Glomerular visceral epithelial cell (primary cell): ENCODE data around the gene RBM19.
A peak's percentile ranks its signal among the peaks of the same experiment; 100 is the strongest.
"Not testable (repeated sequence)": the region's sequence is repeated elsewhere in the genome, so short reads cannot be mapped to it uniquely, and the experiment has no call there.

ENCODE experiments used
- DNase-seq: peaks from one replicate; pipeline ENCODE4 v3.0.0-alpha.2; 2016; ENCODE audit errors: extremely low spot score

Gene RBM19, protein sequence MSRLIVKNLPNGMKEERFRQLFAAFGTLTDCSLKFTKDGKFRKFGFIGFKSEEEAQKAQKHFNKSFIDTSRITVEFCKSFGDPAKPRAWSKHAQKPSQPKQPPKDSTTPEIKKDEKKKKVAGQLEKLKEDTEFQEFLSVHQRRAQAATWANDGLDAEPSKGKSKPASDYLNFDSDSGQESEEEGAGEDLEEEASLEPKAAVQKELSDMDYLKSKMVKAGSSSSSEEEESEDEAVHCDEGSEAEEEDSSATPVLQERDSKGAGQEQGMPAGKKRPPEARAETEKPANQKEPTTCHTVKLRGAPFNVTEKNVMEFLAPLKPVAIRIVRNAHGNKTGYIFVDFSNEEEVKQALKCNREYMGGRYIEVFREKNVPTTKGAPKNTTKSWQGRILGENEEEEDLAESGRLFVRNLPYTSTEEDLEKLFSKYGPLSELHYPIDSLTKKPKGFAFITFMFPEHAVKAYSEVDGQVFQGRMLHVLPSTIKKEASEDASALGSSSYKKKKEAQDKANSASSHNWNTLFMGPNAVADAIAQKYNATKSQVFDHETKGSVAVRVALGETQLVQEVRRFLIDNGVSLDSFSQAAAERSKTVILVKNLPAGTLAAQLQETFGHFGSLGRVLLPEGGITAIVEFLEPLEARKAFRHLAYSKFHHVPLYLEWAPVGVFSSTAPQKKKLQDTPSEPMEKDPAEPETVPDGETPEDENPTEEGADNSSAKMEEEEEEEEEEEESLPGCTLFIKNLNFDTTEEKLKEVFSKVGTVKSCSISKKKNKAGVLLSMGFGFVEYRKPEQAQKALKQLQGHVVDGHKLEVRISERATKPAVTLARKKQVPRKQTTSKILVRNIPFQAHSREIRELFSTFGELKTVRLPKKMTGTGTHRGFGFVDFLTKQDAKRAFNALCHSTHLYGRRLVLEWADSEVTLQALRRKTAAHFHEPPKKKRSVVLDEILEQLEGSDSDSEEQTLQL

DNA sequence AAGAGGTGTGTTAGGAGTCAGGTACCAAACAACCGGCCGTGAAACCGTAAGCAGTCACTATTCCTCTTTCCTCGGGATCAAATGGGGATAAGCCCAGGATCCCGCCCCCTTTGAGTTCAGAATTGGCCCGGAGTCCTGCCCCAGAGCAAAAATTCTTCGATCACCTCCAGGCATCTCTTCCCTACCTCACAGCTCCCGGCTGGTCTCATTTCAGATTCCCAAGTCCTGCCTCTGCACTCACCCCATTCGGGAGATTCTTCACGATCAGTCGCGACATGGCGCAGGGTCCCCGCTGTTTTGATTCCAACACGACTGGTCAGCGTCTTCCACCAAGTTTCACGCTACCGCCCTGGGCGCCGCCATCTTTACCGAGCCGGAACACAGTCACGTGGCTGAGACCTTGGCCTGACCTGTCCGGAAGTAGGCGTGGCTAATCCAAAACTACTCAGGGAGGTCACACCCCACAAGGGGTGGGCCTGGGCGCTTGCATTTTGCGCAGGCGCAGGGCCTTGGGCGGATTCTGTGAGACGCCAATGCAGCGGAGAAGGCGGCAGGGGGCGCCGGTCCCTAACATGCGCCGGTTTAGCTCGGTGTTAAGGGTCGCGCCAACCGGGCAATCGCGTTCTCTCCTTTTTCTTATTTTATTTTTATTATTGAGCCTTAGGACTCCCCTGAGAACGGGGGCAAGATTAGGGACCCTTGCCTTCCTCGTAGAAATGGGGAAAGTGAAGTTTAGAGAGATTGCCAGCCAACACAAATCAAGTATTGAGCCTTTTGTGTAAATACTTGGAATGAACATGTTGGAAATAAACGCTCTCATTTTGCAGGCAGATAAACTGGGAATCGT lies at the start of gene RBM19:
Gene RBM19, minus strand, starts transcription at position 375 of the 847 bp plus-strand sequence. Its CDS starts 98 bp downstream, at position 277.
- peak; percentile 97 for DNase-seq

DNA sequence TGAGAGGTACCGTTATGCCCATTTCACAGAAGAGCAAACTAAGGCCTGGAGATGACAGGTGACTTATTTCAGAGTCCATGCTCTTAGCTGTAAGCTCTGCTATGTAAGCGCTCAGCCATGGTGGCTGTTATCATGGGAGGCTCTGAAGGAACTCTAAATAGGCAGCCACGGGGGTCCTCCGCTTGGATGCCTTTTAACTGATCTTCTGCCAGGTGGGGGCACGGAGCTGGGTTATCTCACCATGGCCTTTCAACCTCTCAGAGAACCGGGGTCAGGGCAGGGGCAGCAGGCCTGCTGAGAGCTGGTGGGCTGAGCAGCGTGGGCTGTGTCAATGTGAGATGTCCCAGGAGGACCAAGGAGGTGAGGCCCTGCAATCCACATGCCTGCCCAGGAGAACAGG lies 49.7 kb upstream of the RBM19 start:
- no peak for DNase-seq

DNA sequence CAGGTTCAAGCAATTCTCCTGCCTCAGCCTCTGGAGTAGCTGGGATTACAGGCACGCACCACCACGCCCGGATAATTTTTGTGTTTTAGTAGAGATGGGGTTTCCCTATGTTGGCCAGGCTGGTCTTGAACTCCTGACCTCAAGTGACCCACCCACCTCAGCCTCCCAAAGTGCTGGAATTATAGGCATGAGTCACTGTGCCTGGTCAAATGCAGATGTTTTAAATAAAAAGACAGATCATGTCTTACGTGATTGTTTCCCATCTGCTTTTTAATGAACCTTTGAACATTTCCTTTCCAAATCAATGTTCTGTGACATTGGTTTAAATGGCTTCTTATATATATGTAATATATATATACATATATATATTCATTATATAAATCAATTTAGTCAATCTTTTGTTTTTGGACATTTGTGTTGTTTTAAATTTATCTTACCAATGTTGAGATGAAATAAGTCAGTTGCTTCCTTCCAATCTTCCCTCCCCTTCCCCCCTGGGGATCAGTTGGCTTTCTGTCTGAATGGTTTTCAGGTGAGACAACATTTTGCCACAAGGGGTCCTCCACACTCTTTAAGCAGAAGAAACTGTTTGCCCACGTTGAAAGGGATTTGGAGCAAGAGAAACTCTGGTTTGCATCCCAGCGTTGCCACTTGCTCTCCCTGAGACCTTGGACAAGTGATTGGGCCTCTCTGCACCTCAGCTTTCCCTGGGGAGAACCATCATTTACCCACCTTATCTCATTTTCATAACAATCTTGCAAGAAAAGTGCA lies 47.6 kb upstream of the RBM19 start:
- no peak for DNase-seq

DNA sequence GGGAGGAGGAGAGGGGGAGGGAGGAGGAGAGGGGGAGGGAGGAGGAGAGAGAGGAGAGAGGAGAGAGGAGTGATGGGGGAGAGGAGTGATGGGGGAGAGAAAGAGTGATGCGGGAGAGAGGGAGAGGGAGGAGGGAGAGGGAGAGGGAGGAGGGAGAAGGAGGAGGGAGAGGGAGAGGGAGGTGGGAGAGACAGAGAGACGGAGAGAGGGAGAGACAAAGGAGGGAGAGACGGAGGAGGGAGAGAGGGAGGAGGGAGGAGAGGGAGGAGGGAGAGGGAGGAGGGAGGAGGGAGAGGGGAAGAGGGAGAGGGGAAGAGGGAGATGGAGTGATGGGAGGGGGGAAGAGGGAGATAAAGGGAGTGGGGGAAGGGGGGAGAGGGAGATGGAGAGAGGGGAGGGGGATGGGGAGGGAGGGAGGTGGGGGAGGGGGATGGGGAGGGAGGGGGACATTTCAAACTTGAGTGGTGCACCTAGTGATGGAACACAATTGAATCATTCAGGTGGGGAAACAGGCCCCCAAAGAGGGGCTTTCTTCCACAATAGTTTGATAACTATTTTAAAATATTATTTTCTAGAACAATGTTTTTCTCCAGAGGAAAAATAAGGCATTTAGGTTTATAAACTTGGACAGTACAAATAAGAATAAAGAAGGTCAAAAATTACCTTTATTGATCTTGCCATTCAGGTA lies 46.8 kb upstream of the RBM19 start:
- no peak for DNase-seq

DNA sequence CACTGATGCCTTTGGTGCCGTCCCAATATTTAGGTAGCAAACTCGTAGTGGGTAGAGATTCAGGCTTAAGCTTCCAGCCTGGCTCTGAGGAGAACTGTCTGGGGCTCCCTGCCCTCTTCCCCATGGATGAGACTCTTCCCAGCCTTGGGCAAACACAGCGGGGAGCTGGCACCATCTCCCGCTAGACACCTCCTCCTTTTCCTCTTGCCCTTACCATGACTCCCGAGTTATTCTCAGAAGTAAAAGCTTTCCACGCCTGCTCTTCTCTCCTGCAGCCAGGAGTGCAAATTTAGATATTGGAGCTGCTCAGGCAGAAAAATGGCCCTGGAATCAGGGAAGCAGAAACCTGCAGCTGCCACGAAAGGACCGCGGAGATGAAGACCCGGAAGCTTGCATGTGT lies 45.6 kb upstream of the RBM19 start:
- no peak for DNase-seq

DNA sequence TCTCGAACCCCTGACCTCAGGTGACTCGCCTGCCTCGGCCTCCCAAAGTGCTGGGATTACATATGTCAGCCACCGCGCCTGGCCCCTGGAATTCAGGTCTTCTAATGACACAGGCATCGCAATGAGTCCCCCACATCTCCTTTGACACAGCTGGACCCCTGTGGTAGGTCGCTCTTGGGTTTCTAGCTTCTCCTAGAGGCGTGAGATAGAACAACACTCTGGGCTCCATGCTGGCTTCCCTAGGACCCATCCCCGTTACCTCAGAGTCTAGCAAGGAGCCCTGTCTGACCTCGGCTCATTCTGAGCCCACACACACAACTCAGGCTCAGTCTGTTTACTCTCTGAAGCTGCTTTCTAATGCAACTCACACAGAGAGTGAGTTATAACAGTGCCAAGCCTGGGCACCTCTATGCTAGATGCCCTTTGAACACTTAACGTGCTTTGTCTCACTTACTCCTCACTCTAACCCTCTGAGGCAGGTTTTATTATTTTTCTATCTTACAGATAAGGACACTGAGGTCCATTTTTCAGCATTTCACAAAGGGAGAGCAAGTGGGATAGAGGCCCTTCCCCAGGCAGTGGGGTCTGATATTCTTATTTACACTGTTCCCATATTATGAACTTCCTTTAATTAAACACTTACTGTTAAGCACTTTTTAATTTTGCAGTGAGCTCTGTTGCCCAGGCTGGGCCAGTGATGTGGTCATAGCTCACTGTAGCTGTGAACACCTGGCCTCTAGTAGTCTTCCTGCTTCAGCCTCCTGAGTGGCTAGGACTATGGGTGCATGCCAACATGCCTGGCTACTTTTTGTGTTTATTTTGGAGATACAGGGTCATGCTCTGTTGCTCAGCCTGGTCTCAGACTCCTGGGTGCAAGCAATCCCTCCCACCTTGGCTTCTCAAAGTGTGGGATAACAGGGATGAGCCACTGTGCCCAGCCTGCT lies 40.6 kb upstream of the RBM19 start:
- no peak for DNase-seq

DNA sequence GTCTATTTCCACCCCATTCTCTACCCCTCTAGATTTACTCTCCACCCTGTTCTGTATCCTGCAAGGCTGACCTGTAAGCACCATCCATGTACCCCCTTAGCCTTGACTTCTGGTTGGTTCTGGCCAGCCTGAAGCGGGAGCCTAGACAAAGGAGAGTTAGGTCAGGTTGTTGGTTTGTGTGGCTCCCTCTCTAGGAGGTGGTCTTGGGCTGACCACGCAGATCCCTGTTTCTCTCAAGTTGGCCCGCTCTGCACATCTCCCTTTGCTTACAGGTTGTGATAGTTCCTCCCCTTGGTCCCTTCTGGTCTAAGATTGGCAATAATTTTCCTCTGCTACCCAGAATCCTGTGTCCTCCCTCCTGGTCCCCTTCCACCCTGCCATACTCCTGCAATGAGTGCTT lies 38.3 kb upstream of the RBM19 start:
- no peak for DNase-seq

DNA sequence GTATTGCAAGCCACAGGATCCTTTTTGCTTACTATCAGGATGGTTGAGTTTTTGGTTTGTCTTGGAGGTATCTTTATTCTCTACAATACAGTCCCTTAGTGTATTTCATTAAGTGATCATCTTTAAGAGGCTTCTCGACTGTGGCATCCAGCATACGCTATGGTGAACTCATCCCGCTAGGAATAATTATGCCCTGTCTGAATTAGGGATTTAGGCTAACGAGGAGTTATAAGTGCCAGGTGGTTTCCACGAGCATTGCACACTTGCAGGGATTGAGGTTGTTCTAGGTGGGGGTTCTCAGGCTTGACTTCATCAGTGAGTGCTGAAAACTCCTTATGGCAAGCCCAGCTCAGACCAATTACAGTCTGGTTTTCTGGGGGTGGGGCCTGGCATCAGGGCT lies 37.2 kb upstream of the RBM19 start:
- no peak for DNase-seq

DNA sequence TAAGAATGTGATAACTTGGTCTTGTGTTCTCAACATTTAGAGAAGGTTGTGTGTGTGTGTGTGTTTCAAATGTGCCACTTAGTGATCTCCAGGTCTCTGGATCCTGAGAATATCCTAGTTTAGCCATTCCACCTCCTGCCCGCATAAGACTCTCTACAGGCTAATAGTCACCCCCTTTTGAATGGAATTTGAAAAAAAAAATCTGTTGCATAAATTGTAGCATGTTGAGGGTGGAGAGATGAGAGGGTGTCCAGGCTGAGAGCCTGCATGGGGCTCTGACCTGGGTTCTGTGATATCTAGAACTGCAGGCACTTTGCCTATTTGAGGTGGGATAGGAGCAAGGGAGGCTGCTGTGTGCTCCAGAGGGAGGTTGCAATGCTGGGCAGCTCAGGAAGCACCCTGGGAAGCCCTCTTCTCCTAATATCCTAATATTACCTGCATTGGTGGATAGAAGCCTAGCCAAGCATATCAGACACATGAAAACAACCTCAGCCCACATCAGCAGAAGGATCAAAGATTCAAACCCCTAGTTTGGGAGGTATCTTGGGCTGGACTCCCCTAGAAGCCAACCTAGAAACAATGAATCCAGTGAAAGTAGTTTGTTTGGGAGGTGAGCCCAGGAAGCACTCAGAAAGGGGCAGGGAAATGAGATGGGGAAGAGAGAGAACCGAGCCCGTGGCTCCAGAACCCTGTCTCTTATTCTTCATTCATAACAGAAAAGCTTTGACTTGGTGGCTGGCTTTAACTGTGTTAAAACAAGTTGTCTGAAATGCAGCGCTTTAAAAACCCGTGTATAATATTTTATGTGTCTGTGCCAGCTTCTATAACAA lies 35.6 kb upstream of the RBM19 start:
- DNase-seq: no peak

DNA sequence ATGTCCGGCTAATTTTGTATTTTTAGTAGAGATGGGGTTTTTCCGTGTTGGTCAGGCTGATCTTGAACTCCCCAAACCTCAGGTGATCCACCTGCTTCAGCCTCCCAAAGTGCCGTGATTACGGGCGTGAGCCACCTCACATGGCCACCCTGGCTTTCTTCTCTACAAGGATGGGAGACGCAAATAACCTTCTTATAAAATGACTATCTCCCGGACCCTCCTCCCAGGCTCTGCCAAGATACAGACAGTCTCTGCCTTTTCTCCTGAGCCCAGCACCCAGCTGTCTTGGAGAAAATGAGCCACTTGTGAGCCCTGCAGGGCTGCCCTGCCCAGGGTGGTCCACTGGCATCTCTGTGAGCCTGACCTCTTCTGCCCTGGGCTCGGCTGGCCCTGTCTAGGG lies 34.7 kb upstream of the RBM19 start:
- DNase-seq: no peak

DNA sequence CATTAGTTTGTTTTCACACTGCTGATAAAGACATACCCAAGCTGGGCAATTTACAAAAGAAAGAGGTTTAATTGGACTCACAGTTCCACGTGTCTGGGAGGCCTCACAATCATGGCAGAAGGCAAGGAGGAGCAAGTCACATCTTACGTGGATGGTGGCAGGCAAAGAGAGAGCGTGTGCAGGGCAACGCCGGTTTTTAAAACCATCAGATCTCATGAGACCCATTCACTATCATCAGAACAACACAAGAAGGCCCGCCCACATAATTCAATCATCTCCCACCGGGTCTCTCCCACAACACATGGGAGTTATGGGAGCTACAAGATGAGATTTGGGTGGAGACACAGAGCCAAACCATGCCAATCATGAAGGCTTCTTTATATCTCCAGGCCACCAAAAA lies 34.1 kb upstream of the RBM19 start:
- not testable (repeated sequence) for DNase-seq

DNA sequence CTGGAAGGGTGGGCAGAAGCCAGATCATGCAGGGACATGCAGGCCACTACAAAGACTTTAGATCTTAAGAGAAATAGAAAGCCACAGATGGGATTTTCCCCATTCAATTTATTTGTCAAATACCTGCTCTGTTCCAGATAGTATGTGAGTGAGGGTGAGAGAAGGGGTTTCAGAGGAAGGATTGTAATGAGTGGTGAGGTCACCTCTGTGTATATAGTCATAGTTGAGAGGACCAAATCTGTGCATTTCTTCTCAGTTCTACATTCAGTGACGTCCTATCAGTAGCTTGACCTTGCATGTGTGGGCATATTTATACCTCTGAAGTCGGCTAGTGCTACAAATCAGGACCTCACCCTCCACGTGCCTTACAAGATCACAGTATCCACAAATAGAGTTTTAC lies 31.2 kb upstream of the RBM19 start:
- no peak for DNase-seq

DNA sequence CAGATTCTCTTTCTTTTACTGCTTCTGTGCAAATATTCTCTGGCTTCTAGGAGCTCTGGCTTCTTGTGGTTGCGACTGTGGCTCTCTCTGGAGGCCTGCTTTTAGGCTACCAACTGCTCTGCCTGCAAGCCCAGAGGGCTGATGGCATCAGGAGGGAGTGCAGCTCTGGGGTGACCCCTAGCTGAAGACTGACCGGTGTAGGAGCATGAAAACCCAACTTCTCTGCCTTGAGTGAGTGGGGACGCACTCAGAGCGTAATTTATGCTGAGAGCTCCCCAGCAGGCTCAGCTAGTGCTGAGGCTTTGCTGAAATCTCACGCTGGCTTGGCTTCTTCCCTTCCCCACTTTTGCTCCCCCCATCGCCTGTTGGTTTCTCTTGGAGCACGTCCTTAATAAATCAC lies 29.9 kb upstream of the RBM19 start:
- DNase-seq: no peak

DNA sequence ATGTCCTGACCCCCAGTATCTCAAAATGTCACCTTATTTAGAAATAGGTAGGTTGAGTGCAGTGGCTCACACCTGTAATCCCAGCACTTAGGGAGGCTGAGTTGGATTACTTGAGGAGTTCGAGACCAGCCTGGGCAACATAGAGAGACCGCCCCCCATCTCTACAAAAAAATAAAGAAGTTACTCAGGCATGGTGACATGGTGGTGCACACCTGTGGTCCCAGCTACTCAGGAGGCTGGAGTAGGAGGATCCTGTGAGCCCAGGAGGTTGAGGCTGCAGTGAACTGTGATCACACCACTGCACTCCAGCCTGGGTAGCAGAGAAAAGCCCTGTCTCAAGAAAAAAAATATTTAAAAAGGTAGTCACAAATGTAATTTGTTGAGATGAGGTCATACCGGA lies 27.9 kb upstream of the RBM19 start:
- DNase-seq: no peak

DNA sequence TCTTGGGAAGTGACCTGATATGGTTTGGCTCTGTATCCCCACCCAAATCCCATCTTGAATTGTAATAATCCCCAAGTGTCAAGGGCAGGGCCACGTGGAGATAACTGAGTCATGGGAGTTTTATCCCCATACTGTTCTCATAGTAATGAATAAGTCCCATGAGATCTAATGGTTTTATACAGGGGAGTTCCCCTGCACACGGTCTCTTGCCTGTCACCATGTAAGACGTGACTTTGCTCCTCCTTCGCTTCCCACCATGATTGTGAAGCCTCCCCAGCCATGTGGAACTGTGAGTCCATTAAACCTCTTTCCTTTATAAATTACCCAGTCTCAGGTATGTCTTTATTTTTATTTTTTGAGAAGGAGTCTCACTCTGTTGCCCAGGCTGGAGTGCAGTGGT lies 26.6 kb upstream of the RBM19 start:
- DNase-seq: not testable (repeated sequence)

DNA sequence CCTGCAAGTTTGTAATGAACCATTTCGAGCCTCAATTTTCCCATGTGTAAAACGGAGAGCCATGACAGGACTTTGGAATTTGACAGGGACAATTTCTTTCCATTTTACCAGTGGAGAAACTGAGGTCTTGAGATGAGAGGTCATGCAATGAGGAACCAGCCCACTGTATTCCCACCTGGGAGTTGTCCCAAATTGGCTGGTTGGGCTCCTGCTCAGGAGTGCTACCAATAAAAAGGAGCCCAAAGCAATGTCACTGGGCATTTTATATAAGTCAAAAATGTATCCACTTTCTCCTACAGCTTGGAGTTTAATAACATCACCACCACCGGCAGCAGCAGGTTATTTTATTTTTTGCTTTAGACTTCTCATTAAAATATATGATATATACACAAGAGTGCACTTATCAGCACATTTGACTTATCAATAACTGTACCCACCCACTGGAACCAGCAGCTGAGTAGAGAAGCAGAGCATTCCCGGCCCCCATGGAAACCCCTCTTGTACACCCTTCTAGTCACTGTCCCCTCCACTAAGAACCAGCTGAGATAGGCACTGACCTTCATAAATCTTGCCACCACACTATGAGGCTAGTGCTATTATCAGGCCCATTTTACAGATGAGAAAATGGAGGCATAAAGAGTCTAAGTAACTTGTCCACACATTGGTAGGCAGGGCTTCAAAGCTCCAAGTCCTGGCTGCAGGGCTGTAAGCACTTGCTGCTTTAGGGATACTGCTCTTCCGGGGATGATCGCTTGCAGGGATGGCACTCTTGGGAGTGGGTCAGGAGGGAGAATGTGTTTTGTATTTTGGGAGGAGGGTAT lies 25.3 kb upstream of the RBM19 start:
- DNase-seq: no peak
